Measurements from ENCODE around the gene RPSA.

- TF ChIP-seq, protein P1, sequence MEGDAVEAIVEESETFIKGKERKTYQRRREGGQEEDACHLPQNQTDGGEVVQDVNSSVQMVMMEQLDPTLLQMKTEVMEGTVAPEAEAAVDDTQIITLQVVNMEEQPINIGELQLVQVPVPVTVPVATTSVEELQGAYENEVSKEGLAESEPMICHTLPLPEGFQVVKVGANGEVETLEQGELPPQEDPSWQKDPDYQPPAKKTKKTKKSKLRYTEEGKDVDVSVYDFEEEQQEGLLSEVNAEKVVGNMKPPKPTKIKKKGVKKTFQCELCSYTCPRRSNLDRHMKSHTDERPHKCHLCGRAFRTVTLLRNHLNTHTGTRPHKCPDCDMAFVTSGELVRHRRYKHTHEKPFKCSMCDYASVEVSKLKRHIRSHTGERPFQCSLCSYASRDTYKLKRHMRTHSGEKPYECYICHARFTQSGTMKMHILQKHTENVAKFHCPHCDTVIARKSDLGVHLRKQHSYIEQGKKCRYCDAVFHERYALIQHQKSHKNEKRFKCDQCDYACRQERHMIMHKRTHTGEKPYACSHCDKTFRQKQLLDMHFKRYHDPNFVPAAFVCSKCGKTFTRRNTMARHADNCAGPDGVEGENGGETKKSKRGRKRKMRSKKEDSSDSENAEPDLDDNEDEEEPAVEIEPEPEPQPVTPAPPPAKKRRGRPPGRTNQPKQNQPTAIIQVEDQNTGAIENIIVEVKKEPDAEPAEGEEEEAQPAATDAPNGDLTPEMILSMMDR (conservative IDR thresholded peaks at IDR 0.05; ENCODE audit: low read depth, low read length), result no peak
- no peak for TF ChIP-seq EZH2 (IDR thresholded peaks at IDR 0.05; ENCODE audit: borderline replicate concordance, low read depth, low read length, poor library complexity, severe bottlenecking)
These were observed 18.4 kb upstream of the RPSA start for GRCh38 chr3:39388153-39388552.

Measured in A673 (cell line).